HepG2 (cell line): ENCODE measurements around the gene LRRC74A. TPM values are rescaled to one million over a fixed set of nuclear protein-coding genes. Genes with fewer than 3 reads are reported as not detected.

Source experiments
- EP300 ChIP-seq, 3 experiments: sonication (generic) in 1 of 3; formaldehyde crosslinking in 1 of 3; IDR thresholded peaks; 2 replicates each; pipeline versions ENCODE4 v1.5.1 to v1.6.1; 2011 to 2020; ENCODE audit warnings: low read depth in 2 of 3, low read length in 2 of 3, borderline replicate concordance in 1 of 3, improper control_type of control experiment in 1 of 3, mild to moderate bottlenecking in 1 of 3, missing genetic modification reagents in 1 of 3, moderate library complexity in 1 of 3
- IKZF5 ChIP-seq: IDR thresholded peaks from 2 replicates; pipeline ENCODE4 v1.6.1; 2018; ENCODE audit warnings: missing genetic modification reagents, mild to moderate bottlenecking, missing compliant biosample characterization
- IRF2 ChIP-seq: IDR thresholded peaks from 2 replicates; pipeline ENCODE4 v1.6.1; 2018; ENCODE audit warnings: missing genetic modification reagents, missing compliant biosample characterization
- MYC ChIP-seq: sonication (generic); formaldehyde crosslinking; IDR thresholded peaks from 2 replicates; pipeline ENCODE4 v1.9.0; 2021; ENCODE audit warnings: missing genetic modification reagents, borderline replicate concordance
- MYNN ChIP-seq: sonication (generic); formaldehyde crosslinking; IDR thresholded peaks from 2 replicates; pipeline ENCODE4 v1.4.0; 2020; ENCODE audit warnings: mild to moderate bottlenecking, low read depth, missing genetic modification reagents
- TAF1 ChIP-seq: sonication (generic); formaldehyde crosslinking; IDR thresholded peaks from 2 replicates; pipeline ENCODE4 v1.4.0; 2020; ENCODE audit warnings: missing genetic modification reagents
- XRCC5 ChIP-seq: fragments of 200-400 bp; formaldehyde crosslinking; optimal IDR thresholded peaks from 2 replicates; pipeline ENCODE3; 2017; ENCODE audit warnings: mild to moderate bottlenecking, low read length
- ZBTB40 ChIP-seq, 2 experiments: fragments of 450-650 bp in 1 of 2; sonication (generic) in 1 of 2; formaldehyde crosslinking in 1 of 2; IDR thresholded peaks; 2 replicates each; pipeline versions ENCODE4 v1.6.1 to v1.8.0; 2016 to 2022; ENCODE audit warnings: antibody characterized with exemption in 1 of 2, mild to moderate bottlenecking in 1 of 2, missing genetic modification reagents in 1 of 2
- ZFX ChIP-seq: sonication (generic); formaldehyde crosslinking; IDR thresholded peaks from 2 replicates; pipeline ENCODE4 v1.4.0; 2020; ENCODE audit warnings: mild to moderate bottlenecking, low read depth, missing genetic modification reagents, moderate library complexity
- ZNF431 ChIP-seq: sonication (generic); formaldehyde crosslinking; IDR thresholded peaks from 2 replicates; pipeline ENCODE4 v1.9.0; 2022; ENCODE audit warnings: missing genetic modification reagents, low read depth, mild to moderate bottlenecking, borderline replicate concordance
- polyA plus RNA-seq, 8 experiments: library from polyadenylated mRNA; depleted of rRNA in 3 of 8; stranded (reverse) in 7 of 8; unstranded in 1 of 8; fragments of >200 nt; fragmentation: Illumina TruSeq in 4 of 8; extraction: Trizol in 4 of 8; gene quantifications; 2 replicates each; pipeline versions ENCODE4 v1.2.1 to v1.2.3, GENCODE V29; 2011 to 2016; ENCODE audit warnings: low read depth in 4 of 8, missing spikeins in 1 of 8, mixed read lengths in 1 of 8; ENCODE audit not compliant: insufficient read depth in 1 of 8
- total RNA-seq, 5 experiments: library from RNA; depleted of rRNA; stranded (reverse); fragments of >200 nt; fragmentation: Illumina TruSeq; extraction: Trizol; gene quantifications; 2 replicates each; pipeline ENCODE4 v1.2.3, GENCODE V29; 2016; ENCODE audit warnings: low read depth in 1 of 5
- TF ChIP-seq, protein P1 (sequence below): sonication (generic); formaldehyde crosslinking; IDR thresholded peaks from 2 replicates; pipeline ENCODE4 v1.5.0; 2020; ENCODE audit warnings: mild to moderate bottlenecking, missing genetic modification reagents
- TF ChIP-seq, protein P2 (sequence below): sonication (generic); formaldehyde crosslinking; IDR thresholded peaks from 2 replicates; pipeline ENCODE4 v1.5.0; 2020; ENCODE audit warnings: mild to moderate bottlenecking, missing genetic modification reagents, moderate library complexity

LRRC74A gene
- total and polyA plus RNA-seq, 2 of the 13 experiments (the other 11 are each of a cell fraction or from before 2014, with no cell fraction given), result not detected

GRCh38 chr14:76784881-76785280 lies 41.3 kb upstream of the LRRC74A start (continued):
- TF ChIP-seq ZBTB40 (IDR thresholded peaks at IDR 0.05) (no peak), ZBTB40 (CRISPR knock-in tag; IDR thresholded peaks at IDR 0.05) (peak; percentile 25; the same call in 1 of the 2 replicates), MYNN (no peak), XRCC5 (peak; percentile 95), MYC (CRISPR knock-in tag) (0 out of 2 replicates have a peak, but pooled peaks have one; percentile 11), IRF2 (no peak), TAF1 (CRISPR knock-in tag) (no peak), EP300 (IDR thresholded peaks at IDR 0.05; ENCODE audit: low read depth in 2 of 2, low read length in 2 of 2) (no peak), EP300 (CRISPR knock-in tag; IDR thresholded peaks at IDR 0.05; ENCODE audit: borderline replicate concordance) (no peak), IKZF5 (CRISPR knock-in tag) (no peak), ZFX (CRISPR knock-in tag) (no peak), ZNF431 (CRISPR knock-in tag) (no peak)
- TF ChIP-seq, protein P1, sequence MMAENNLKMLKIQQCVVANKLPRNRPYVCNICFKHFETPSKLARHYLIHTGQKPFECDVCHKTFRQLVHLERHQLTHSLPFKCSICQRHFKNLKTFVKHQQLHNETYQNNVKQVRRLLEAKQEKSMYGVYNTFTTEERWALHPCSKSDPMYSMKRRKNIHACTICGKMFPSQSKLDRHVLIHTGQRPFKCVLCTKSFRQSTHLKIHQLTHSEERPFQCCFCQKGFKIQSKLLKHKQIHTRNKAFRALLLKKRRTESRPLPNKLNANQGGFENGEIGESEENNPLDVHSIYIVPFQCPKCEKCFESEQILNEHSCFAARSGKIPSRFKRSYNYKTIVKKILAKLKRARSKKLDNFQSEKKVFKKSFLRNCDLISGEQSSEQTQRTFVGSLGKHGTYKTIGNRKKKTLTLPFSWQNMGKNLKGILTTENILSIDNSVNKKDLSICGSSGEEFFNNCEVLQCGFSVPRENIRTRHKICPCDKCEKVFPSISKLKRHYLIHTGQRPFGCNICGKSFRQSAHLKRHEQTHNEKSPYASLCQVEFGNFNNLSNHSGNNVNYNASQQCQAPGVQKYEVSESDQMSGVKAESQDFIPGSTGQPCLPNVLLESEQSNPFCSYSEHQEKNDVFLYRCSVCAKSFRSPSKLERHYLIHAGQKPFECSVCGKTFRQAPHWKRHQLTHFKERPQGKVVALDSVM (CRISPR knock-in tag), result no peak
- TF ChIP-seq, protein P2, sequence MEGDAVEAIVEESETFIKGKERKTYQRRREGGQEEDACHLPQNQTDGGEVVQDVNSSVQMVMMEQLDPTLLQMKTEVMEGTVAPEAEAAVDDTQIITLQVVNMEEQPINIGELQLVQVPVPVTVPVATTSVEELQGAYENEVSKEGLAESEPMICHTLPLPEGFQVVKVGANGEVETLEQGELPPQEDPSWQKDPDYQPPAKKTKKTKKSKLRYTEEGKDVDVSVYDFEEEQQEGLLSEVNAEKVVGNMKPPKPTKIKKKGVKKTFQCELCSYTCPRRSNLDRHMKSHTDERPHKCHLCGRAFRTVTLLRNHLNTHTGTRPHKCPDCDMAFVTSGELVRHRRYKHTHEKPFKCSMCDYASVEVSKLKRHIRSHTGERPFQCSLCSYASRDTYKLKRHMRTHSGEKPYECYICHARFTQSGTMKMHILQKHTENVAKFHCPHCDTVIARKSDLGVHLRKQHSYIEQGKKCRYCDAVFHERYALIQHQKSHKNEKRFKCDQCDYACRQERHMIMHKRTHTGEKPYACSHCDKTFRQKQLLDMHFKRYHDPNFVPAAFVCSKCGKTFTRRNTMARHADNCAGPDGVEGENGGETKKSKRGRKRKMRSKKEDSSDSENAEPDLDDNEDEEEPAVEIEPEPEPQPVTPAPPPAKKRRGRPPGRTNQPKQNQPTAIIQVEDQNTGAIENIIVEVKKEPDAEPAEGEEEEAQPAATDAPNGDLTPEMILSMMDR (CRISPR knock-in tag), result peak; percentile 96
